Fibroblast of lung (primary cell): ENCODE data around the gene OR5D13.

Experiments
- CTCF ChIP-seq, 2 donors: IDR thresholded peaks in 1 of 2; conservative IDR thresholded peaks in 1 of 2; 1 replicate in 1 of 2; 2 replicates in 1 of 2; pipeline ENCODE4 v1.5.1; 2011 to 2012; ENCODE audit warnings: low read length in 2 of 2, control low read depth in 1 of 2, inconsistent platforms in 1 of 2, low read depth in 1 of 2, mild to moderate bottlenecking in 1 of 2
- EZH2 ChIP-seq: IDR thresholded peaks from 2 replicates; pipeline ENCODE4 v1.5.1; 2012; ENCODE audit warnings: low read length, control low read depth, mild to moderate bottlenecking; ENCODE audit errors: missing control alignments

GRCh38 chr11:55791606-55792005 lies 18.4 kb downstream of the OR5D13 start:
- TF ChIP-seq CTCF (conservative IDR thresholded peaks at IDR 0.05 in 1 of 2, IDR thresholded peaks at IDR 0.05 in 1 of 2; ENCODE audit: low read depth in 1 of 2, low read length in 2 of 2) = no peak
- TF ChIP-seq EZH2 = no peak
